Kidney (tissue), 14 donors: Measurements from ENCODE around the gene TXNRD1. TPM values are rescaled to one million over a fixed set of nuclear protein-coding genes. Genes with fewer than 3 reads are reported as not detected.

Experiments used
- DNase-seq, 5 donors: peaks; one replicate each; pipeline ENCODE4 v3.0.0-alpha.2; 2013 to 2020
- FAIRE-seq: peaks from 2 replicates; lab custom pipeline; 2012; peaks lifted over from hg19 to GRCh38; lab: Jason Lieb, UNC
- H3K27ac ChIP-seq, 2 donors: one replicate each; pipeline ENCODE4 v1.7.0; 2013; ENCODE audit warnings: low read depth in 2 of 2, low read length in 2 of 2, inconsistent platforms in 1 of 2
- H3K27me3 ChIP-seq: one replicate; pipeline ENCODE4 v1.7.1; 2013; ENCODE audit warnings: low read length, inconsistent platforms; ENCODE audit not compliant: control insufficient read depth, insufficient read depth
- H3K36me3 ChIP-seq, 3 donors: one replicate each; pipeline versions ENCODE4 v1.7.0 to v1.7.1; 2013; ENCODE audit warnings: low read length in 3 of 3, control low read depth in 1 of 3, inconsistent platforms in 1 of 3; ENCODE audit not compliant: insufficient read depth in 3 of 3, control insufficient read depth in 2 of 3
- H3K4me1 ChIP-seq, 3 donors: one replicate each; pipeline versions ENCODE4 v1.7.0 to v1.7.1; 2013; ENCODE audit warnings: low read length in 3 of 3, inconsistent platforms in 1 of 3, low read depth in 1 of 3; ENCODE audit not compliant: control insufficient read depth in 2 of 3, insufficient read depth in 2 of 3
- H3K4me3 ChIP-seq, 3 donors: one replicate each; pipeline versions ENCODE4 v1.7.0 to v1.8.1; 2013; ENCODE audit warnings: low read length in 3 of 3, control low read depth in 1 of 3, inconsistent platforms in 1 of 3
- H3K9ac ChIP-seq, 3 donors: one replicate each; pipeline versions ENCODE4 v1.7.0 to v1.7.1; 2013; ENCODE audit warnings: low read length in 3 of 3, control low read depth in 1 of 3, inconsistent platforms in 1 of 3
- H3K9me3 ChIP-seq, 3 donors: one replicate each; pipeline versions ENCODE4 v1.7.0 to v1.7.1; 2013; ENCODE audit warnings: low read length in 3 of 3, control low read depth in 1 of 3, inconsistent platforms in 1 of 3; ENCODE audit not compliant: control insufficient read depth in 2 of 3, insufficient read depth in 1 of 3
- CTCF ChIP-seq: IDR thresholded peaks from 3 replicates; pipeline ENCODE4 v1.5.1; 2012; ENCODE audit warnings: mild to moderate bottlenecking, moderate library complexity, borderline replicate concordance; ENCODE audit not compliant: insufficient read depth; ENCODE audit errors: extremely low read depth
- intact Hi-C: fragments of 100-400 bp; cut with DNase I; formaldehyde crosslinking; loops from one replicate; pipeline ENCODE4 v1.11.1; 2022
- polyA plus RNA-seq: library from polyadenylated mRNA; stranded (reverse); fragments of 350-450 nt; fragmentation: Illumina TruSeq; extraction: RNeasy Lipid Tissue Mini Kit (QIAGEN cat#74804); gene quantifications from one replicate; pipeline ENCODE4 v1.2.3, GENCODE V29; 2014; ENCODE audit warnings: low read depth, low replicate concordance; ENCODE audit not compliant: insufficient read depth
- total RNA-seq: library from RNA; stranded (reverse); fragmentation: NEBNext Ultra II Directional; extraction: Animal tissue kit (Norgen Biotek cat#: 25700); gene quantifications from one replicate; pipeline ENCODE4 v1.2.1, GENCODE V29; 2021
- donor health status: control.
- donor health status: control.
- donor health status: control.
- donor health status: control.
- donor health status: control.
- donor health status: DM: yes; HTN: yes; CAD: no.
- donor health status: Normal renal cell carcinoma (clear cell type).

Gene TXNRD1
- total and polyA plus RNA-seq, 2 donors from 2014 or later = 45.0 to 73.2 TPM

DNA sequence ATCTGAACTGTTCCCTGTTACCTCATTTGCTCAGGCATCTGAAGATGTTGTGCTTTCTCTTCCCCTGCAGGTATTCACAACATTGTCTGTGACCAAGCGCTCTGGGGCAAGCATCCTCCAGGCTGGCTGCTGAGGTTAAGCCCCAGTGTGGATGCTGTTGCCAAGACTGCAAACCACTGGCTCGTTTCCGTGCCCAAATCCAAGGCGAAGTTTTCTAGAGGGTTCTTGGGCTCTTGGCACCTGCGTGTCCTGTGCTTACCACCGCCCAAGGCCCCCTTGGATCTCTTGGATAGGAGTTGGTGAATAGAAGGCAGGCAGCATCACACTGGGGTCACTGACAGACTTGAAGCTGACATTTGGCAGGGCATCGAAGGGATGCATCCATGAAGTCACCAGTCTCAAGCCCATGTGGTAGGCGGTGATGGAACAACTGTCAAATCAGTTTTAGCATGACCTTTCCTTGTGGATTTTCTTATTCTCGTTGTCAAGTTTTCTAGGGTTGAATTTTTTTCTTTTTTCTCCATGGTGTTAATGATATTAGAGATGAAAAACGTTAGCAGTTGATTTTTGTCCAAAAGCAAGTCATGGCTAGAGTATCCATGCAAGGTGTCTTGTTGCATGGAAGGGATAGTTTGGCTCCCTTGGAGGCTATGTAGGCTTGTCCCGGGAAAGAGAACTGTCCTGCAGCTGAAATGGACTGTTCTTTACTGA is 132.9 kb downstream of the TXNRD1 start:
- TF ChIP-seq CTCF = no peak
- H3K27me3 ChIP-seq = no peaks in the 10 kb centered on the region
- no peaks in the 10 kb centered on the region for H3K9me3 ChIP-seq
- no peaks in the 10 kb centered on the region for H3K4me1 ChIP-seq
- no peak for FAIRE-seq
- H3K27ac ChIP-seq = no peak overlapping the region
- DNase-seq = no peak
- peaks cover 0 to 26% (median 13%) of the 10 kb centered on the region in 3 donors for H3K36me3 ChIP-seq
- no peak overlapping the region for H3K9ac ChIP-seq
- H3K4me3 ChIP-seq = no peak overlapping the region
- intact Hi-C loops = no loop called here

DNA sequence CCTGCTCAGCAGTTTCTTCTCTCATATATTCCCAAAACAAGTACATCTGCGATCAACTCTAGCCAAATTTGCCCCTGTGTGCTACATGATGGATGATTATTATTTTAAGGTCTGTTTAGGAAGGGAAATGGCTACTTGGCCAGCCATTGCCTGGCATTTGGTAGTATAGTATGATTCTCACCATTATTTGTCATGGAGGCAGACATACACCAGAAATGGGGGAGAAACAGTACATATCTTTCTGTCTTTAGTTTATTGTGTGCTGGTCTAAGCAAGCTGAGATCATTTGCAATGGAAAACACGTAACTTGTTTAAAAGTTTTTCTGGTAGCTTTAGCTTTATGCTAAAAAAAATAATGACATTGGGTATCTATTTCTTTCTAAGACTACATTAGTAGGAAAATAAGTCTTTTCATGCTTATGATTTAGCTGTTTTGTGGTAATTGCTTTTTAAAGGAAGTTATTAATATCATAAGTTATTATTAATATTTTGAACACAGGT is 133.5 kb downstream of the TXNRD1 start:
- no peaks in the 10 kb centered on the region for H3K27me3 ChIP-seq
- H3K9me3 ChIP-seq = no peaks in the 10 kb centered on the region
- no peak for TF ChIP-seq CTCF
- peaks cover 0 to 26% (median 13%) of the 10 kb centered on the region in 3 donors for H3K36me3 ChIP-seq
- intact Hi-C loops = no loop called here
- no peaks in the 10 kb centered on the region for H3K4me1 ChIP-seq
- FAIRE-seq = no peak
- no peak for DNase-seq
- H3K9ac ChIP-seq = no peak overlapping the region
- no peak overlapping the region for H3K4me3 ChIP-seq
- H3K27ac ChIP-seq = no peak overlapping the region

- Histone ChIP-seq H3K9ac (no peak overlapping the region), H3K4me1 (no peaks in the 10 kb centered on the region), H3K36me3 (peaks cover 0 to 26% (median 13%) of the 10 kb centered on the region in 3 donors), H3K27ac (no peak overlapping the region), H3K9me3 (no peaks in the 10 kb centered on the region), H3K4me3 (no peak overlapping the region), H3K27me3 (no peaks in the 10 kb centered on the region)
- FAIRE-seq = no peak
- intact Hi-C loops = no loop called here
- DNase-seq = no peak
- no peak for TF ChIP-seq CTCF
These were observed 134.9 kb downstream of the TXNRD1 start for GRCh38 chr12:104350211-104351056.
